ENCODE data around the gene CPEB2. TPM values are rescaled to one million over a fixed set of nuclear protein-coding genes. Genes with fewer than 3 reads are reported as not detected.

CPEB2 gene
- total and polyA plus RNA-seq, 2 of the 8 experiments (the other 6 are each of a cell fraction or from before 2014, with no cell fraction given): 0.39 to 1.9 TPM

- Histone ChIP-seq H2AK5ac (ENCODE audit: low read depth, low read length) (no peak overlapping the region), H2BK20ac (ENCODE audit: low read length) (no peak overlapping the region), H3K56ac (replicated peaks; ENCODE audit: insufficient read length, low read depth, low read length) (no peak overlapping the region), H2AFZ (ENCODE audit: low read length) (no peak overlapping the region), H3K4me1 (replicated peaks in 1 of 4; ENCODE audit: control insufficient read depth in 3 of 4, insufficient read depth in 4 of 4, low read length in 3 of 4) (no peaks in the 10 kb centered on the region), H3K23me2 (ENCODE audit: low read depth, low read length) (no peaks in the 10 kb centered on the region), H3K9me3 (ENCODE audit: insufficient read depth in 2 of 2, low read depth in 1 of 2, low read length in 1 of 2) (no peaks in the 10 kb centered on the region), H2BK120ac (replicated peaks; ENCODE audit: low read depth, low read length) (no peak overlapping the region), H3K4me2 (ENCODE audit: insufficient read depth in 1 of 2, low read depth in 2 of 2, low read length in 2 of 2) (no peak overlapping the region), H4K8ac (ENCODE audit: extremely low read depth, insufficient read depth, low read length) (no peak overlapping the region), H3K79me1 (ENCODE audit: low read depth, low read length) (no peaks in the 10 kb centered on the region), H2BK5ac (ENCODE audit: low read depth, low read length) (no peak overlapping the region), H3K4me3 (ENCODE audit: extremely low read depth in 1 of 4, insufficient read depth in 2 of 4, low read depth in 3 of 4, low read length in 4 of 4) (no peak overlapping the region), H3K23ac (ENCODE audit: insufficient read length) (no peak overlapping the region), H2BK12ac (ENCODE audit: low read depth, low read length) (no peak overlapping the region), H3K79me2 (ENCODE audit: control insufficient read depth in 1 of 2, insufficient read depth in 2 of 2, low read length in 2 of 2) (no peaks in the 10 kb centered on the region), H4K20me1 (replicated peaks in 1 of 2; ENCODE audit: control insufficient read depth in 1 of 2, insufficient read depth in 2 of 2, low read length in 2 of 2) (no peaks in the 10 kb centered on the region), H3K36me3 (ENCODE audit: control insufficient read depth in 2 of 4, insufficient read depth in 4 of 4, low read length in 3 of 4) (no peaks in the 10 kb centered on the region), H4K5ac (ENCODE audit: insufficient read length, low read depth, low read length) (no peak overlapping the region), H4K91ac (replicated peaks; ENCODE audit: insufficient read length, low read length) (no peak overlapping the region), H3K9ac (replicated peaks in 1 of 4; ENCODE audit: extremely low read depth in 1 of 4, low read depth in 3 of 4, low read length in 3 of 4) (no peak overlapping the region), H3K18ac (ENCODE audit: extremely low read depth, low read length) (no peak overlapping the region), H3K4ac (replicated peaks; ENCODE audit: insufficient read length, low read depth, low read length) (no peak overlapping the region), H3K27ac (ENCODE audit: low read depth, low read length) (no peak overlapping the region), H2BK15ac (ENCODE audit: low read length) (no peak overlapping the region), H3K14ac (ENCODE audit: insufficient read length) (no peak overlapping the region), H3K27me3 (replicated peaks in 1 of 4; ENCODE audit: control insufficient read depth in 3 of 4, extremely low read depth in 1 of 4, insufficient read depth in 3 of 4, low read length in 3 of 4) (no peaks in the 10 kb centered on the region)
- DNase-seq (ENCODE audit: low read depth in 1 of 2, low spot score in 2 of 2) (no peak), FAIRE-seq (no peak)
- ChIA-PET CTCF (ENCODE audit: partially characterized antibody) (interaction anchor here (0.8 kb wide), 1 partner anchor 18 kb away, joined by 3 read pairs; no protein-coding TSS in a partner anchor), POLR2A (ENCODE audit: partially characterized antibody) (no interaction called here)
- 85% methylated on average over 5 of the region's 5 CpGs; no CpG with 5 or more reads in 1 of the 2 experiments for WGBS, 2 experiments (ENCODE audit: extremely low coverage in 1 of 2, insufficient coverage in 1 of 2, insufficient read length in 1 of 2, insufficient replicate concordance in 2 of 2, low coverage in 1 of 2, low lambda C conversion rate in 2 of 2, missing lambda C conversion rate in 1 of 2)
- TF ChIP-seq CEBPB (IDR thresholded peaks at IDR 0.05; ENCODE audit: low read depth, low read length): no peak
- no peak for TF ChIP-seq RFX5 (IDR thresholded peaks at IDR 0.05; ENCODE audit: borderline replicate concordance, low read depth, low read length)
- TF ChIP-seq TBP (IDR thresholded peaks at IDR 0.05; ENCODE audit: low read depth, low read length): no peak
- TF ChIP-seq YY1 (IDR thresholded peaks at IDR 0.05; ENCODE audit: low read depth, low read length): no peak
These were observed 23.4 kb downstream of the CPEB2 start for GRCh38 chr4:15025693-15026092.

Data from H1 (cell line).